Fibroblast of lung (primary cell): ENCODE data around the gene CD200. TPM values are rescaled to one million over a fixed set of nuclear protein-coding genes. Genes with fewer than 3 reads are reported as not detected.
A peak's percentile ranks its signal among the peaks of the same experiment; 100 is the strongest.

Source experiments
- DNase-seq, 2 donors: peaks; one replicate each; pipeline versions ENCODE4 v3.0.0 to v3.0.0-alpha.2; 2010; ENCODE audit warnings: low read depth in 2 of 2
- H2AFZ ChIP-seq: 2 replicates; pipeline ENCODE4 v1.5.1; 2012; ENCODE audit warnings: low read length, control low read depth, inconsistent platforms
- H3K27ac ChIP-seq: 2 replicates; pipeline ENCODE4 v1.5.1; 2011; ENCODE audit warnings: low read length, control low read depth; ENCODE audit not compliant: insufficient read depth
- H3K27me3 ChIP-seq: 2 replicates; pipeline ENCODE4 v1.5.1; 2011; ENCODE audit warnings: mild to moderate bottlenecking, low read length; ENCODE audit not compliant: control insufficient read depth, insufficient read depth
- H3K36me3 ChIP-seq: 2 replicates; pipeline ENCODE4 v1.5.1; 2011; ENCODE audit warnings: low read length; ENCODE audit not compliant: control insufficient read depth, insufficient read depth
- H3K4me1 ChIP-seq: 2 replicates; pipeline ENCODE4 v1.5.1; 2011; ENCODE audit warnings: low read length; ENCODE audit not compliant: control insufficient read depth, insufficient read depth; ENCODE audit errors: extremely low read depth
- H3K4me2 ChIP-seq: 2 replicates; pipeline ENCODE4 v1.5.1; 2011; ENCODE audit warnings: low read length, control low read depth; ENCODE audit not compliant: insufficient read depth; ENCODE audit errors: extremely low read depth
- H3K4me3 ChIP-seq, 4 experiments: fragments of 200-600 bp in 1 of 4; sonication (generic) in 1 of 4; replicated peaks in 1 of 4; 2 replicates each; pipeline ENCODE4 v1.5.1; 2011 to 2016; ENCODE audit warnings: low read length in 4 of 4, low read depth in 3 of 4, mild to moderate bottlenecking in 3 of 4, control low read depth in 2 of 4, inconsistent platforms in 1 of 4, mixed read lengths in 1 of 4; ENCODE audit not compliant: insufficient read depth in 1 of 4; ENCODE audit errors: control extremely low read depth in 1 of 4
- H3K79me2 ChIP-seq: 2 replicates; pipeline ENCODE4 v1.5.1; 2012; ENCODE audit warnings: mild to moderate bottlenecking, low read length, inconsistent platforms; ENCODE audit not compliant: control insufficient read depth, insufficient read depth
- H3K9ac ChIP-seq: 2 replicates; pipeline ENCODE4 v1.5.1; 2011; ENCODE audit warnings: mild to moderate bottlenecking, low read length, control low read depth; ENCODE audit not compliant: insufficient read depth
- H3K9me3 ChIP-seq: 2 replicates; pipeline ENCODE4 v1.5.1; 2012; ENCODE audit warnings: low read depth, low read length; ENCODE audit not compliant: control insufficient read depth, insufficient read depth
- H4K20me1 ChIP-seq: 2 replicates; pipeline ENCODE4 v1.5.1; 2011; ENCODE audit warnings: low read length; ENCODE audit not compliant: control insufficient read depth, insufficient read depth; ENCODE audit errors: extremely low read depth
- EZH2 ChIP-seq: IDR thresholded peaks from 2 replicates; pipeline ENCODE4 v1.5.1; 2012; ENCODE audit warnings: low read length, control low read depth, mild to moderate bottlenecking; ENCODE audit errors: missing control alignments
- polyA plus RNA-seq, 2 donors: library from polyadenylated mRNA; depleted of rRNA in 1 of 2; stranded (reverse) in 1 of 2; unstranded in 1 of 2; fragments of >200 nt; gene quantifications; 2 replicates each; pipeline ENCODE4 v1.2.1, GENCODE V29; 2011 to 2012; ENCODE audit warnings: missing spikeins in 1 of 2
- total RNA-seq: library from RNA; depleted of rRNA; stranded (reverse); fragments of >200 nt; gene quantifications from 2 replicates; pipeline ENCODE4 v1.2.1, GENCODE V29; 2014
- TF ChIP-seq, protein P1 (sequence below), 2 donors: IDR thresholded peaks in 1 of 2; conservative IDR thresholded peaks in 1 of 2; 1 replicate in 1 of 2; 2 replicates in 1 of 2; pipeline ENCODE4 v1.5.1; 2011 to 2012; ENCODE audit warnings: low read length in 2 of 2, control low read depth in 1 of 2, inconsistent platforms in 1 of 2, low read depth in 1 of 2, mild to moderate bottlenecking in 1 of 2

CD200 gene
- total and polyA plus RNA-seq, 2 donors (not counting 1 experiment from before 2014, with no cell fraction given), result 0.17 to 0.22 TPM

DNA sequence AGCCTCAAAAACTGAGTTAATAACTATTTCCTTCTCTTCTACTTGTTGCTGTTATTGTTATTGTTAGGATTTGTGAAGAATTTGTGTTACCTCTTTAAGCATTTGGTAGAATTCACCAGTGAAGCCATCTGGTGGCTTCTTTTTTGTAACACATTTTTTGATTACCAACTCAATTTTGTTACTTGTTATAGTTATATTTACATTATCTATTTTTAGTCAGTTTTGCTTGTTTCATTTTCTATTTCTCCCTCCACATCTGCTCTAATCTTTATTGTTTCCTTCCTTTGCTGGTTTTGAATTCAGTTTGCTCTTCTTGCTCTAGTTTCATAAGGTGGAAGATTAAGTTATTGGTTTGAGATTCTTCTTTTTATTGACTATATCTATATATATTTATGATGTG is 35.2 kb upstream of the CD200 start:
- no peaks in the 10 kb centered on the region for H3K9me3 ChIP-seq
- no peak for DNase-seq
- no peak overlapping the region for H3K27ac ChIP-seq
- H3K4me2 ChIP-seq, result no peak overlapping the region
- H4K20me1 ChIP-seq, result no peaks in the 10 kb centered on the region
- H3K4me3 ChIP-seq, result no peak overlapping the region
- no peaks in the 10 kb centered on the region for H3K36me3 ChIP-seq
- no peaks in the 10 kb centered on the region for H3K79me2 ChIP-seq
- H3K9ac ChIP-seq, result no peak overlapping the region
- H3K4me1 ChIP-seq, result peaks cover 3% of the 10 kb centered on the region
- H3K27me3 ChIP-seq, result no peaks in the 10 kb centered on the region
- no peak overlapping the region for H2AFZ ChIP-seq
- TF ChIP-seq, protein P1, sequence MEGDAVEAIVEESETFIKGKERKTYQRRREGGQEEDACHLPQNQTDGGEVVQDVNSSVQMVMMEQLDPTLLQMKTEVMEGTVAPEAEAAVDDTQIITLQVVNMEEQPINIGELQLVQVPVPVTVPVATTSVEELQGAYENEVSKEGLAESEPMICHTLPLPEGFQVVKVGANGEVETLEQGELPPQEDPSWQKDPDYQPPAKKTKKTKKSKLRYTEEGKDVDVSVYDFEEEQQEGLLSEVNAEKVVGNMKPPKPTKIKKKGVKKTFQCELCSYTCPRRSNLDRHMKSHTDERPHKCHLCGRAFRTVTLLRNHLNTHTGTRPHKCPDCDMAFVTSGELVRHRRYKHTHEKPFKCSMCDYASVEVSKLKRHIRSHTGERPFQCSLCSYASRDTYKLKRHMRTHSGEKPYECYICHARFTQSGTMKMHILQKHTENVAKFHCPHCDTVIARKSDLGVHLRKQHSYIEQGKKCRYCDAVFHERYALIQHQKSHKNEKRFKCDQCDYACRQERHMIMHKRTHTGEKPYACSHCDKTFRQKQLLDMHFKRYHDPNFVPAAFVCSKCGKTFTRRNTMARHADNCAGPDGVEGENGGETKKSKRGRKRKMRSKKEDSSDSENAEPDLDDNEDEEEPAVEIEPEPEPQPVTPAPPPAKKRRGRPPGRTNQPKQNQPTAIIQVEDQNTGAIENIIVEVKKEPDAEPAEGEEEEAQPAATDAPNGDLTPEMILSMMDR (conservative IDR thresholded peaks at IDR 0.05 in 1 of 2, IDR thresholded peaks at IDR 0.05 in 1 of 2; ENCODE audit: low read depth in 1 of 2, low read length in 2 of 2), result no peak
- TF ChIP-seq EZH2, result no peak

DNA sequence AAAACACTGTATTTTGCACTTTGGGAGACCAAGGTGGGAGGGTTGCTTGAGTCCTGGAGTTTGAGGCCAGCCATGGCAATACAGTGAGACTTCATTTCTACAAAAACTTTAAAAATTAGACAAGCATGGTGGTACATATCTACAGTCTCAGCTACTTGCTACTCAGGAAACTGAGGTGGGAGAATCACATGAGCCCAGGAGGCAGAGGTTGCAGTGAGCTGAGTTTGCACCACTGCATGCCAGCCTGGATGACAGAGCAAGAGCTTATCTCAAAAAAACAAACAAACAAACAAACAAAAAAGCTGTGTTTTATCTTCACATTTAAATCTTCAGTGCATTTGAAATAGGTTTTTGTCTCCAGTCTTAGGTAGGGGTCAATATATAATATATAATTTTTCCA is 34.2 kb upstream of the CD200 start:
- H3K27me3 ChIP-seq, result no peaks in the 10 kb centered on the region
- TF ChIP-seq, protein P1 (conservative IDR thresholded peaks at IDR 0.05 in 1 of 2, IDR thresholded peaks at IDR 0.05 in 1 of 2; ENCODE audit: low read depth in 1 of 2, low read length in 2 of 2), result no peak
- no peak for TF ChIP-seq EZH2
- no peak overlapping the region for H2AFZ ChIP-seq
- H4K20me1 ChIP-seq, result no peaks in the 10 kb centered on the region
- H3K27ac ChIP-seq, result no peak overlapping the region
- no peak overlapping the region for H3K4me3 ChIP-seq
- no peak overlapping the region for H3K9ac ChIP-seq
- DNase-seq, result no peak
- H3K9me3 ChIP-seq, result no peaks in the 10 kb centered on the region
- no peaks in the 10 kb centered on the region for H3K79me2 ChIP-seq
- peaks cover 3% of the 10 kb centered on the region for H3K4me1 ChIP-seq
- no peaks in the 10 kb centered on the region for H3K36me3 ChIP-seq
- H3K4me2 ChIP-seq, result no peak overlapping the region

DNA sequence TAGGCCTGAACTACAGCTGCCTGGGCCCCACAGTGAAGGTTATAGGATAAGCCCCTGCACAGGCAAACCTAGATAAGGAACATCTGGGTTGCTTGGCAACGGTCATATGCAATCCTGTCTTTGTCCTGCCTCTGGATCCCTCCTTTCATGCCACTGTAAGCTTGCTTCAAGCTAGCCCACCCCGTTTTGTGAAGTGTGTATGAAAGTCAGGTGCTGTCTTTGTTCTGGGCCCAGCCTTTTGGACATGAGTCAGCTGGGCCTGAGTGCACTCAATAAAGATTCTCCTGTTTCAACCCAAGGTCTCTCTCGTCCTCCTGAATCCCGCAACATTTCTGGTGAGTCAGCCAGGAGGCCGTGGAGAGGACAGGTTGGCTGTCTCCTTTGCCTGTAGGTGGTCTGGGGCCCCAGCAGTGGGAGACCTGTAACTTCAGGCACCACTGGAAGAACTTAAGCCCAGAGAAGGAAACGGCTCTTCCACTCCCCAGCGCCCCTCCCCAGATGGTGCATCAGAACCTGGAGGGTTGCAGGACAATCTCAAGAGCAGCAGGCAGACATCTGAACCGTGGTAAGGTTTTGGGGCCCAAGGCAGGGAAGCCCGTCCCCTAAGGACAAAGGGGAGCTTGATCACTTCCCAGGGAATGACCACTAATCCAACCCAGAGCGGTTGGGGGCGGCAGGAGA is 30.7 kb upstream of the CD200 start:
- H3K9me3 ChIP-seq, result no peaks in the 10 kb centered on the region
- DNase-seq, result peak in 1 of 2 donors; percentile 33
- H3K9ac ChIP-seq, result no peak overlapping the region
- TF ChIP-seq, protein P1 (conservative IDR thresholded peaks at IDR 0.05 in 1 of 2, IDR thresholded peaks at IDR 0.05 in 1 of 2; ENCODE audit: low read depth in 1 of 2, low read length in 2 of 2), result no peak
- no peak for TF ChIP-seq EZH2
- H3K4me2 ChIP-seq, result peak overlapping the region; percentile 86
- no peaks in the 10 kb centered on the region for H4K20me1 ChIP-seq
- peaks cover 5% of the 10 kb centered on the region for H3K4me1 ChIP-seq
- no peaks in the 10 kb centered on the region for H3K27me3 ChIP-seq
- no peaks in the 10 kb centered on the region for H3K36me3 ChIP-seq
- H3K4me3 ChIP-seq, result peak overlapping the region in 1 of 4 experiments; percentile 79
- no peaks in the 10 kb centered on the region for H3K79me2 ChIP-seq
- H2AFZ ChIP-seq, result peak overlapping the region; percentile 99
- no peak overlapping the region for H3K27ac ChIP-seq
